Measurements from ENCODE around the gene FXN.

GRCh38 chr9:69090140-69090750 lies 54.7 kb downstream of the FXN start:
- TF ChIP-seq POLR2AphosphoS5 (IDR thresholded peaks at IDR 0.05; ENCODE audit: insufficient read depth, low read depth, low read length): no peak
- no peak for TF ChIP-seq POLR2A (IDR thresholded peaks at IDR 0.05; ENCODE audit: low read depth, low read length)
- TF ChIP-seq, protein P1, sequence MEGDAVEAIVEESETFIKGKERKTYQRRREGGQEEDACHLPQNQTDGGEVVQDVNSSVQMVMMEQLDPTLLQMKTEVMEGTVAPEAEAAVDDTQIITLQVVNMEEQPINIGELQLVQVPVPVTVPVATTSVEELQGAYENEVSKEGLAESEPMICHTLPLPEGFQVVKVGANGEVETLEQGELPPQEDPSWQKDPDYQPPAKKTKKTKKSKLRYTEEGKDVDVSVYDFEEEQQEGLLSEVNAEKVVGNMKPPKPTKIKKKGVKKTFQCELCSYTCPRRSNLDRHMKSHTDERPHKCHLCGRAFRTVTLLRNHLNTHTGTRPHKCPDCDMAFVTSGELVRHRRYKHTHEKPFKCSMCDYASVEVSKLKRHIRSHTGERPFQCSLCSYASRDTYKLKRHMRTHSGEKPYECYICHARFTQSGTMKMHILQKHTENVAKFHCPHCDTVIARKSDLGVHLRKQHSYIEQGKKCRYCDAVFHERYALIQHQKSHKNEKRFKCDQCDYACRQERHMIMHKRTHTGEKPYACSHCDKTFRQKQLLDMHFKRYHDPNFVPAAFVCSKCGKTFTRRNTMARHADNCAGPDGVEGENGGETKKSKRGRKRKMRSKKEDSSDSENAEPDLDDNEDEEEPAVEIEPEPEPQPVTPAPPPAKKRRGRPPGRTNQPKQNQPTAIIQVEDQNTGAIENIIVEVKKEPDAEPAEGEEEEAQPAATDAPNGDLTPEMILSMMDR (IDR thresholded peaks at IDR 0.05; ENCODE audit: extremely low read depth in 1 of 2, insufficient read depth in 1 of 2, low read depth in 1 of 2, low read length in 2 of 2): no peak
- TF ChIP-seq, protein P2, sequence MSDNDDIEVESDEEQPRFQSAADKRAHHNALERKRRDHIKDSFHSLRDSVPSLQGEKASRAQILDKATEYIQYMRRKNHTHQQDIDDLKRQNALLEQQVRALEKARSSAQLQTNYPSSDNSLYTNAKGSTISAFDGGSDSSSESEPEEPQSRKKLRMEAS (IDR thresholded peaks at IDR 0.05; ENCODE audit: insufficient read depth, insufficient read length): no peak
- no peak for TF ChIP-seq FOS (IDR thresholded peaks at IDR 0.05; ENCODE audit: borderline replicate concordance, insufficient read depth, low read length)
- TF ChIP-seq MYC (IDR thresholded peaks at IDR 0.05; ENCODE audit: low read depth, low read length): no peak
- no peak for TF ChIP-seq EZH2 (IDR thresholded peaks at IDR 0.05; ENCODE audit: borderline replicate concordance, low read depth, low read length, severe bottlenecking)
- TF ChIP-seq JUN (IDR thresholded peaks at IDR 0.05; ENCODE audit: borderline replicate concordance, insufficient read depth, insufficient read length, low read depth): no peak
